Ramos (cell line): ENCODE measurements around the gene ZNF536.
"Not testable (repeated sequence)": the region's sequence is repeated elsewhere in the genome, so short reads cannot be mapped to it uniquely, and the experiment has no call there.

Experiments
- in situ Hi-C: fragments of 300-500 bp; cut with MboI; formaldehyde crosslinking; loops from one replicate; pipeline ENCODE4 v1.14.3; 2022; ENCODE audit warnings: low sequenced_read_pairs; ENCODE audit not compliant: unreplicated experiment

The ZNF536 gene

GRCh38 chr19:30407068-30407709 lies 35.0 kb downstream of the ZNF536 start:
- in situ Hi-C loops = no loop called here

DNA sequence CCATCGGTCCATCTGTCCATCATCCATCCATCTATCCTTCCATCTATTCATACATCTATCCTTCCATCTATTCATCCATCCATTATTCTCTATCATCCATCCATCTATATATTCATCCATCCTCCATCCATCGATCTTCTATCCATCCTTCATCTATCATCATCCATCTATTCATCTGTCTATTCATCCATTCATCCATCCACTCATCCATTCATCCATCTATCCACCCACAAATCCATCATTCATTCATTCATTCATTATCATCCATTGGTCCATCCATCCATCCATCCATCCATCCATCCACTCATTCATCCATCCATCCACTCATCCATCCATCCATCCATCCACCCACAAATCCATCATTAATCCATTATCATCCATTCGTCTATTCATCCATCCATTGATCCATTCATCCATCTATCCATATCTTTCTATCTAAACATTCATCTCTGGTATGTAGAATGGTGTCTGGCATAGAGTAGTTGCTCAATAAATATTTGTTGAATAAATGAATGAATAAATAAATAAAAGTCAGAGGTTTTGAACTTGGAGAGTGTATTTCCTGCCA lies 36.6 kb downstream of the ZNF536 start:
- in situ Hi-C loops = no loop called here

DNA sequence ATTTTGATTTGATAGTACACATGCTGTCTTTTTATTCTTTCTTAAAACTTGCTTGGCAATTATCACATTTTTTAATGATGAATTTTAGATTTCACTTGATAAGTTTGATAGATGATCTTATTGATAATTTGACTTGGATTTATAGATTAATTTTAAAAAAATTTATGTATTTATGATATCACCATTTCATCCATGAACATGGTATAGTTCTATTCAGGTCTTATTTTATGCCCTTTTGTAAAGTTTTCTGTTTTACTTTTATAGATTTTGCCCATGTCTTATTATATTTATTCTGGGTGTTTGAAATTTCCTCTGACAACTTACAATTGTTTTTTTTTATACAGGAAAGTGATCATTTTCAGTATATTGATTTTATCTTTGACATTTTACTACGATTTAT lies 39.5 kb downstream of the ZNF536 start:
- in situ Hi-C loops = no loop called here

GRCh38 chr19:30416375-30416774 lies 44.2 kb downstream of the ZNF536 start:
- in situ Hi-C loops = no loop called here

DNA sequence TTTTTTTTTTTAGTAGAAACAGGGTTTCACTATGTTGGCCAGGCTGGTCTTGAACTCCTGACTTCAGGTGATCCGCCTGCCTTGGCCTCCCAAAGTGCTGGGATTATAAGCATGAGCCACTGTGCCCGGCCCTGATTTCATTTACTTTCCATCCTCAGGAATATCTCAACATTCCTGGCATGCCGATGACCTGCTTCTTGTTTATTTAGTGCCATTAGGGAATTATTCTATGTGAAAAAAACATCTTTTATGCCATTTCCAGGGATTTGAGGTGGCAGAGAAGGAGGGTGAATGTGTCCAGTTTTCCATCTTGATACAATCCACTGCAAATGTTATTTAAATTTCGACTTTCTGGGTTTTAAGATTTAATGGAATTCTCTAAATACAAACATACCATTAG lies 45.0 kb downstream of the ZNF536 start:
- in situ Hi-C loops = not testable (repeated sequence)

GRCh38 chr19:30419568-30420180 lies 47.5 kb downstream of the ZNF536 start:
- in situ Hi-C loops = no loop called here

DNA sequence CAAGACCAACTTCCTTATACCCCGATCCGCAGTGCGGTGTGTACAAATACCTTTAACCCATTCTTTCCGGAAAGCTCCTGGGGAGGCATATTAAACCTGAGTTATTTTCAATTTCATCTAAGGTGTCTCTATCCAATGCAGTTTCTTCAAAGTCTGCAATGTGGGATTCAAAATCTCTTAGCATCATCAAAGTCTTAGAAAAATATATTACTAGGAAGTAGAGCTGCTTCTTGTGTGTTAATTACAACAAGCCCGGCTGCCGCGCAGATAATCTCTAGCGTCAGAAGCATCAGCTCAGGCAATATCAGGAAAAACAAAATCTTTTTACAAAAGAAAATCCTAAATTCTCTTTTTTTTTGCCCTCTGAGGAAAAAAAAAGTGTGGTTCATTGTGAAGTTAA lies 48.1 kb downstream of the ZNF536 start:
- in situ Hi-C loops = no loop called here

- in situ Hi-C loops = no loop called here
These were observed 48.7 kb downstream of the ZNF536 start for GRCh38 chr19:30420881-30421280.

DNA sequence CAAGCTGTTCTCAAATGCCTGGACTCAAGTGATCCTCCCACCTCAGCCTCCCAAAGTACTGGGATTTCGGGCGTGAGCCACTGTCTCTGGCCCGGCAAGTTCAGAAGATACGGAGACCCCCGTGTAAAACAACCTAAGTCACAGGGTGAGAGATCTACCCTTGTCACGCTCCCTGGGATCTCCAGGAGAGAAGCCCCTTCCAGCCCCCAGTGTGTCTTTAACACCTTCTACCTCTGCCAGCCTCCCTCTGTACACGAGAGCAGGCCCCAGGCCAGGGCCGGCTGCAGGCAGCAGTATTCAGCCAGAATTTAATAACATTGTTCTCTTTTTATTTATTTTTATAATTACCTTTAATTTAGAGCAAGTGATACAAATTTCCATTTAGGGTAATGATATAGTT lies 49.4 kb downstream of the ZNF536 start:
- in situ Hi-C loops = no loop called here

GRCh38 chr19:30423481-30423880 lies 51.3 kb downstream of the ZNF536 start:
- in situ Hi-C loops = no loop called here

- in situ Hi-C loops = no loop called here
These were observed 54.0 kb downstream of the ZNF536 start for GRCh38 chr19:30425885-30426838.

GRCh38 chr19:30426864-30427263 lies 54.7 kb downstream of the ZNF536 start:
- in situ Hi-C loops = no loop called here

- in situ Hi-C loops = no loop called here
These were observed 56.0 kb downstream of the ZNF536 start for GRCh38 chr19:30428092-30428680.

DNA sequence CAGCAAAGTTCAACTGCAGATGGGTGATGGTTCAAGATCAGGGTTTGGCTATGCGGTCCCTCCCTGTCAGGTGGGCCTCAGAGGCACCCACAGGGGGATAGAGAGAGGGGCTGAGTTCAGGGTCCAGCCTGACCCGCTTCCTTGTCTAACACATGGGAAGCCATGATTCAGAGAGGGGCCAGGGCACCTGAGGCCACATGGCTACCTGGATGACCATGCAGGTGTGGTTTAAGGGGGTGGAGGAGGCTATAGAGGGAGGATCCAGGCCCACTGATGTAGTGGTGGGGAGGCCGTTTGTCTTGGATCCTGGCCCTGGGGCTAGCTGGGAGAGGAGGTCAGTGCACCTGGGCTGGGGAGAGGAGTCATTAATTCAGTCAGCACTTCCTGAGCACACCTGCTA lies 56.7 kb downstream of the ZNF536 start:
- in situ Hi-C loops = no loop called here

DNA sequence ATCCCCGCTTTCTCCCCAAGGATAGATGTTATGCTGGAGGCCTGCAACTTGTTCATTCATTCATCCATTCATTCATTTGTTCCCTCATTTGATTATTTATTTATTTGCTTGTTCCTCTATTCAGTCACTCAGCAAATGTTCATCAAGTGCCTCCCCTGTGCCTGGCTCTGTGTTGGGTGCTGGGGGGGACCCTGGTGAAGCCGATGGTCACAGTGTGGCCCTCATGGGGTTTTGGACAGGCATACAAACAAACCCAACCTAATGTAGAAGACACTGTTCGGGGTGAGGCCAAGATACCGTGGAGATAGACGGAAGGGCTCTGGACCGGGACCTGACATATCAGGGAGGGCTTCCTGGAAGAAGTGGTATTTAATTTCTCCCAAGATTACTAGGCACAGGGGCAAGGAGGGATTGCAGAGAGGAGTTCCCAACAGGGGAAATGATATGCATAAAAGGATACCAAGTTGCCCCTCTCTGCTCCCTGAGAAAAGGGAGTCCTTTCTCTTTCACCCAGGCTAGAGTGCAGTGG lies 58.1 kb downstream of the ZNF536 start:
- in situ Hi-C loops = no loop called here

DNA sequence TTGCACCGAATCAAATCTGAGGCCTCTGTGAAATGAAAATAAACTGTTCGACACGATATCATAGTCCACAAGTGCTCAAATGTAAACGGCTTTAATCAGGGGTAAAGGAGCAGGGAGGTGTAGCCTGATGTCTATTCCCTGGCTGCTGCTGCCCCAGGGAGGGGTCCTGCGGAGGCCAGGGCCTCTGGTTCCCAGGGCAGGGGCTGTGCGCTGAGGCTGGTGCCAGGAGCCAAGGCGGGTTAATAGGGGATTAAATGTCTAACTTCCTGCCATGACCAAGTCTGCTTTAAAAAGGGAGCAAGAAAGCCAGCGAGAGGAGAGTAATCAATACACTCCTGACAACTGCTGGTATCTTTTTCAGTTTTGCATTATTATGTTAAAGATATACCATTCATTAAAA lies 59.4 kb downstream of the ZNF536 start:
- in situ Hi-C loops = no loop called here

- in situ Hi-C loops = no loop called here
These were observed 62.8 kb downstream of the ZNF536 start for GRCh38 chr19:30434797-30435594.

- in situ Hi-C loops = no loop called here
These were observed 65.7 kb downstream of the ZNF536 start for GRCh38 chr19:30437869-30438268.

DNA sequence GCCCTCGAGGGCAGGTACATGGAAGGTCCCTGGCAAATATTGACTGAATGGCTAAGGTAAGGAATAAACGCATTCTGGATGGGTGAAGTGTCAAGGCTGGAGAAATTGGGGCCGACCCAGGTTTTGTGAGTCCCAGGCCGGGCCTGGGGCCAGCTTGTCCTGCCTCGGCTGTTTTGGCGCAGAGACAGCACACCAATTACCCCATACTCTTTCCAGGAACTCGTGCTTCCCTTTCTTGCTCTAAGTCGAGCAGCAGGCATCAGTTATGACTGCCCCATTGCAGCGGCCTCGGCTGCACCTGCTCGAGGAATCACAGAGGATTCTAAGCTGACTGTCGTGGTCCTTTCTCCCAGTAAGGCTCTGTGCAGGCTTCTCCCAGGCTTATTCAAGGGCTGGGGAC lies 67.1 kb downstream of the ZNF536 start:
- in situ Hi-C loops = no loop called here
